Upper lobe of left lung (tissue), 6 donors: ENCODE results near the gene XYLT1. TPM values are rescaled to one million over a fixed set of nuclear protein-coding genes. Genes with fewer than 3 reads are reported as not detected.

Experiments used
- ATAC-seq, 2 donors: fragments of 200-7000 bp; cut with Tn5 transposase; one replicate each; pipeline ENCODE4 v1.9.1; 2022; ENCODE audit warnings: mild to moderate bottlenecking in 2 of 2, moderate library complexity in 2 of 2; ENCODE audit not compliant: low FRiP score in 2 of 2
- DNase-seq, 2 donors: peaks; one replicate each; pipeline ENCODE4 v3.0.0-alpha.2; 2019 to 2020
- H3K27ac ChIP-seq, 4 donors: fragments of 200-600 bp; sonication (generic); one replicate each; pipeline ENCODE4 v1.5.1; 2016 to 2019
- H3K27me3 ChIP-seq, 4 donors: fragments of 200-600 bp; sonication (generic); one replicate each; pipeline ENCODE4 v1.5.1; 2017 to 2019
- H3K36me3 ChIP-seq, 4 donors: fragments of 200-600 bp; sonication (generic); one replicate each; pipeline ENCODE4 v1.5.1; 2016 to 2019
- H3K4me1 ChIP-seq, 4 donors: fragments of 200-600 bp; sonication (generic); one replicate each; pipeline ENCODE4 v1.5.1; 2018 to 2019
- H3K4me3 ChIP-seq, 4 donors: fragments of 200-600 bp; sonication (generic); one replicate each; pipeline ENCODE4 v1.5.1; 2017 to 2019; ENCODE audit warnings: mild to moderate bottlenecking in 2 of 4, moderate library complexity in 1 of 4
- H3K9me3 ChIP-seq, 4 donors: fragments of 200-600 bp; sonication (generic); one replicate each; pipeline ENCODE4 v1.5.1; 2018 to 2019
- EP300 ChIP-seq, 4 donors: sonication (generic); formaldehyde crosslinking; IDR thresholded peaks; one replicate each; pipeline ENCODE4 v1.5.1; 2017; ENCODE audit warnings: antibody characterized with exemption in 4 of 4, control low read depth in 2 of 4
- POLR2A ChIP-seq, 4 donors: fragments of 450-650 bp; IDR thresholded peaks; one replicate each; pipeline ENCODE4 v1.5.1; 2016 to 2017; ENCODE audit warnings: antibody characterized with exemption in 4 of 4, mild to moderate bottlenecking in 2 of 4
- POLR2AphosphoS5 ChIP-seq, 2 donors: sonication (generic); formaldehyde crosslinking; IDR thresholded peaks; one replicate each; pipeline ENCODE4 v1.5.1; 2017; ENCODE audit warnings: antibody characterized with exemption in 2 of 2
- WGBS, 2 donors: methylation state at CpG; one replicate each; pipeline ENCODE4 v1.1.5; 2017 to 2018; 5-methylcytosine and 5-hydroxymethylcytosine counted together
- total RNA-seq, 6 donors: library from RNA; depleted of rRNA in 4 of 6; stranded (reverse); fragments of >200 nt in 4 of 6; gene quantifications; one replicate each; pipeline versions ENCODE4 v1.1.0 to v1.2.1, GENCODE V29; 2016 to 2021
- TF ChIP-seq, protein P1 (sequence below), 6 experiments: fragments of 450-650 bp in 4 of 6; fragments of 200-600 bp in 2 of 6; sonication (generic) in 2 of 6; IDR thresholded peaks; one replicate each; pipeline ENCODE4 v1.5.1; 2016 to 2019; ENCODE audit warnings: antibody characterized with exemption in 6 of 6
- donor health status: DM: no; HTN: no; CAD: no; lungs with moderate emphysema.
- donor health status: DM: no; HTN: yes; CAD: no; lungs with severe emphysema.

The XYLT1 gene
- total RNA-seq, 6 donors from 2014 or later, result 3.0 to 26.2 (median 6.8) TPM

DNA sequence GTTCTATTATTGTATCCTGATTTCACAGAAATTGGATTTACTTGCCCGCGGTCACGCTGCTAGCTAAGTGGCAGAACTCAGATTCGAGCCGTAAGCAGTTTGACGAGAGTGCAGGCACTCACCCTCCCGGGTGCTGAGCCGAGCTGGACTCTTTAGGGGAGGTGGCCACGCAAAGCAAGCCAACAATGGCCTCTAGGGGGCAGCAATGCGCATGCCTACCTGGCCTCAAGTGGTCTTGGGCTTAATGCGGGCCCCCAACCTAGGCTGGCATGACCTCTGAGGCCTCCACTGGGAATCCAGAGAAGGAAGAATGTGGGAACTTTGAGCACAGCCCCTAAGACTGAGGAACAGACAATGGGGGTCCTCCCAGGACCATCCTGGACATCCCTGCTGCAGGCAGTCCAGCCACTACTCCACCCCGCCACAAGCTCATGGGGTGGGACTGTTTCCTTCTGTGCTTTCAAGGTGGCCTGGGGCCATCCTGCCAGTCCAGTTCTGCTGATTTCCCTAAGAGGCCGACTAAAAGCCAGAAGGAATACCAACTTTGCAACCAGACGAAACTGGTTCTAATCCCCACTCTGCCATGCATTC lies 276.5 kb downstream of the XYLT1 start:
- DNase-seq, result peak in 1 of 2 donors; percentile 52
- WGBS, 2 donors, result 57 to 72% methylated on average over 7 to 14 of the region's 14 CpGs
- TF ChIP-seq, protein P1, sequence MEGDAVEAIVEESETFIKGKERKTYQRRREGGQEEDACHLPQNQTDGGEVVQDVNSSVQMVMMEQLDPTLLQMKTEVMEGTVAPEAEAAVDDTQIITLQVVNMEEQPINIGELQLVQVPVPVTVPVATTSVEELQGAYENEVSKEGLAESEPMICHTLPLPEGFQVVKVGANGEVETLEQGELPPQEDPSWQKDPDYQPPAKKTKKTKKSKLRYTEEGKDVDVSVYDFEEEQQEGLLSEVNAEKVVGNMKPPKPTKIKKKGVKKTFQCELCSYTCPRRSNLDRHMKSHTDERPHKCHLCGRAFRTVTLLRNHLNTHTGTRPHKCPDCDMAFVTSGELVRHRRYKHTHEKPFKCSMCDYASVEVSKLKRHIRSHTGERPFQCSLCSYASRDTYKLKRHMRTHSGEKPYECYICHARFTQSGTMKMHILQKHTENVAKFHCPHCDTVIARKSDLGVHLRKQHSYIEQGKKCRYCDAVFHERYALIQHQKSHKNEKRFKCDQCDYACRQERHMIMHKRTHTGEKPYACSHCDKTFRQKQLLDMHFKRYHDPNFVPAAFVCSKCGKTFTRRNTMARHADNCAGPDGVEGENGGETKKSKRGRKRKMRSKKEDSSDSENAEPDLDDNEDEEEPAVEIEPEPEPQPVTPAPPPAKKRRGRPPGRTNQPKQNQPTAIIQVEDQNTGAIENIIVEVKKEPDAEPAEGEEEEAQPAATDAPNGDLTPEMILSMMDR (IDR thresholded peaks at IDR 0.05), result peak; percentile 57 to 76 (median 68)
- no peak for TF ChIP-seq POLR2A (IDR thresholded peaks at IDR 0.05)
- TF ChIP-seq EP300 (IDR thresholded peaks at IDR 0.05), result no peak

DNA sequence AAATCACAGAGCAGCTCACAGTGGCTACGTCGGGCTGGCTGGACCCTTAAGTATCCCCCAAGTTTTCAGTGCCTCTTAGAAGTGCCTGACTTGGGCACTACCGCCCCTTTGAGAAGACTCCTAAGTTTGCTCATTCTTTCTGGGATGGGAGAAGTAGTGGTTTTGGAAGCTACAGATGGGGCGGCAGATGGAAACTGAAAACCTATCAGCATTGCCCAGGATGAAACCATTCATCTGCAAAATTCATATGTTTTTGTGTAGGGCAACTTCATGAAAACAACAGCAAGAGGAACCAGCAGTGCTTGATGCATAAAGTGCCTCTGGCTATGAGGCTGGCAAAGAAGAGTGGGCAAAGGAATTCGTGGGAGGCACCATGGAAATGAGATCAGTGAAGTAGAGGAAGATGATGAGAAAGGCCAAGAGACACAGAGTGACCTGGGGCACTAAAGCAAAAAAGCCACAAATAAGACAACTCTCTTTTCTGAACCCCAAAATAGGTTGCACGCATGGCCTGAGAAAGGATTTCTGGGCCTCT lies 277.1 kb downstream of the XYLT1 start:
- 86 to 87% methylated on average over 4 to 6 of the region's 6 CpGs for WGBS, 2 donors
- ATAC-seq, result no peak
- Histone ChIP-seq H3K27ac (no peak overlapping the region), H3K4me1 (no peaks in the 10 kb centered on the region), H3K27me3 (no peaks in the 10 kb centered on the region), H3K4me3 (no peak overlapping the region), H3K36me3 (peaks cover 0 to 18% (median 4%) of the 10 kb centered on the region in 4 donors), H3K9me3 (no peaks in the 10 kb centered on the region)
- no peak for DNase-seq
- TF ChIP-seq POLR2AphosphoS5 (IDR thresholded peaks at IDR 0.05), result no peak
- no peak for TF ChIP-seq EP300 (IDR thresholded peaks at IDR 0.05)
- no peak for TF ChIP-seq POLR2A (IDR thresholded peaks at IDR 0.05)
- TF ChIP-seq, protein P1 (IDR thresholded peaks at IDR 0.05), result no peak

More for the DNA sequence above, 276.5 kb downstream of the XYLT1 start:
- Histone ChIP-seq H3K4me3 (no peak overlapping the region), H3K27me3 (no peaks in the 10 kb centered on the region), H3K4me1 (no peaks in the 10 kb centered on the region), H3K9me3 (no peaks in the 10 kb centered on the region), H3K36me3 (peaks cover 0 to 22% (median 7%) of the 10 kb centered on the region in 4 donors), H3K27ac (no peak overlapping the region)
- peak; percentile 74 to 76 for ATAC-seq

DNA sequence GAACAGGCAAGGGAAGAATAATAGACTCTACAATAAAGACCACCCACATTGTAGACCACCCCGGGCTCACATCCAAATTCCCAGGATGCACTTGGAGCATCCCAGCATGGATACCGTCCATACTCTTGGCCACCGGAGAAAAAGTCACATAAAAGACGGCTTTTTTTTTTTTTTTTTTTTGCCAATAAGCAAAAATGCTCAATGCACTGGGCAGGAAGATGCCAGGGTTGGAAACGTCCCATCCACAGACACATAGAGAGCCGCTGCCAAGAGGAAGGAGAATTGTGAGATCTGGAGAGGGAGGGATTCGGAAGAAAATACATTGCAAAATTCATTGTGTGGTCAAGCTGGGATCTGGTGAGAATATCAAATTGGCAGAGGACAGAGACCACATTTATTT lies 286.7 kb downstream of the XYLT1 start:
- no peaks in the 10 kb centered on the region for H3K27me3 ChIP-seq
- H3K9me3 ChIP-seq, result no peaks in the 10 kb centered on the region
- no peak overlapping the region for H3K27ac ChIP-seq
- no peaks in the 10 kb centered on the region for H3K4me1 ChIP-seq
- no peak overlapping the region for H3K4me3 ChIP-seq
- TF ChIP-seq POLR2AphosphoS5 (IDR thresholded peaks at IDR 0.05) (no peak), POLR2A (IDR thresholded peaks at IDR 0.05) (no peak), EP300 (IDR thresholded peaks at IDR 0.05) (no peak)
- TF ChIP-seq, protein P1 (IDR thresholded peaks at IDR 0.05), result no peak
- no peaks in the 10 kb centered on the region for H3K36me3 ChIP-seq
- DNase-seq (no peak), ATAC-seq (no peak)
- WGBS, 2 donors, result 83 to 88% methylated on average over 7 of the region's 7 CpGs

DNA sequence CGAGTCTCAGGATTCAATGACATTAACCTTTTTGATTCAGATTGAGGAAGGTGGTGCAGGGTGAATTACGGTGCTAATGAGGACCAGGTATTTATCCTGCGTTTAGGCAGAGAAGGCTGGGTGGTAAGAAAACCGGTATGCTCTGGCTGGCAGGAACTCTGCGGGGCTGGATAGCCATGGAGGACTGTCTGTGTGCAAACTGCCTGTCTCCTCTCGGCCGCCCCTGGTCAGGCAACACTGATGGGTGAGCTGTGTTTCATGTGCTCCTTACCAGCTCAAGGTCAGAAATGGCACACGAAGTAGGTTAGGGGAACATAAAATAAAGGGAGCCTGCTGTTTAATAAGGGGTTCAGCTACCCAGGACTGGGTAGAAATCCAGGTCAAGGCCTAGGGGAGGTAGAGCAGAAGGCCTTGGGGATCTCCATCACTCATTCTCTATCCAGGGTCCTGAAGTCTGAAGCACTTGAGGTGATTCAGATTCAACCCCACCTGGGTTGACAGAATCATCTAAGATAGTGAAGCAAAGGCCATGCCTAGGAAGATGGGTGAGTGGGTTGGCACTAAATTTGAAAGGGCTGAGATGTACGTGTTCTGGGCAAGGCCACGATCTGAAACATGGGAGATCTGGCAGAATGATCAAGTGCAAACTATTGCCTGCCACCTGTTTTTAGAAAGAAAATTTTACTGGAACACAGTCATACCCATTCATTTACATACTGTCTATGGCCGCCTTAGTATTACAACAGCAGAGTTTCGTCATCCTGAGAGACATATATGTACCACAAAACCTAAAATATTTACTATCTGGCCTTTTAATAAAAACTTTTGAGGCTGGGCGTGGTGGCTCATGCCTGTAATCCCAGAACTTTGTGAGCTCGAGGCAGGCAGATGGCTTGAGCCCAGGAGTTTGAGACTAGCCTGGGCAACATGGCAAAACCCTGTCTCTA lies 292.5 kb downstream of the XYLT1 start:
- DNase-seq, result no peak
- TF ChIP-seq POLR2A (IDR thresholded peaks at IDR 0.05) (no peak), EP300 (IDR thresholded peaks at IDR 0.05) (no peak), POLR2AphosphoS5 (IDR thresholded peaks at IDR 0.05) (no peak)
- TF ChIP-seq, protein P1 (IDR thresholded peaks at IDR 0.05), result no peak
- peaks cover 0 to under 1% (median 0%) of the 10 kb centered on the region in 4 donors for H3K4me1 ChIP-seq
- H3K36me3 ChIP-seq, result no peaks in the 10 kb centered on the region
- ATAC-seq, result no peak
- no peaks in the 10 kb centered on the region for H3K9me3 ChIP-seq
- no peaks in the 10 kb centered on the region for H3K27me3 ChIP-seq
- no peak overlapping the region for H3K27ac ChIP-seq
- 86 to 87% methylated on average over 14 of the region's 14 CpGs for whole genome bisulfite sequencing, 2 donors
- H3K4me3 ChIP-seq, result no peak overlapping the region
